HepG2 (cell line): ENCODE measurements around the gene ITCH. TPM values are rescaled to one million over a fixed set of nuclear protein-coding genes. Genes with fewer than 3 reads are reported as not detected.

Experiments
- ATAC-seq: fragments of 200-7000 bp; cut with Tn5 transposase; 3 replicates; pipeline ENCODE4 v1.9.1; 2020; ENCODE audit warnings: mild to moderate bottlenecking, moderate library complexity
- BruUV-seq: library from RNA; stranded (reverse); fragments of 400-500 nt; replicated peaks from 2 replicates; lab custom pipeline; 2021; lab: Mats Ljungman, UMichigan
- CTCF ChIA-PET: fragments of 300-600 bp; formaldehyde crosslinking; extraction: SDS; loops from one replicate; lab custom pipeline; 2021; ENCODE audit warnings: low total read pairs, inconsistent platforms, low intra/inter-chr PET ratio; lab: Yijun Ruan, JAX
- POLR2A ChIA-PET: fragments of 350-600 bp; sonication (Branson Sonifier 250); formaldehyde crosslinking; loops from one replicate; lab custom pipeline; 2020; ENCODE audit warnings: antibody characterized with exemption, inconsistent platforms; lab: Yijun Ruan, JAX
- DNase-seq: peaks from one replicate; pipeline ENCODE4 v3.0.0-alpha.2; 2015; ENCODE audit warnings: low spot score
- FAIRE-seq: peaks from 3 replicates; lab custom pipeline; 2011; peaks lifted over from hg19 to GRCh38; lab: Jason Lieb, UNC
- H2AFZ ChIP-seq: one replicate; pipeline ENCODE4 v1.6.1; 2011; ENCODE audit warnings: low read length, inconsistent platforms
- H3K27ac ChIP-seq: fragments of 300-600 bp; 3 replicates; pipeline ENCODE4 v1.8.0; 2011; ENCODE audit warnings: mixed run types, mild to moderate bottlenecking, mixed read lengths, low read length, inconsistent platforms; ENCODE audit not compliant: insufficient read depth; ENCODE audit errors: extremely low read length
- H3K27me3 ChIP-seq, 2 experiments: fragments of 200-600 bp in 1 of 2; 2 replicates in 1 of 2; 3 replicates in 1 of 2; pipeline versions ENCODE4 v1.6.0 to v1.8.0; 2011; ENCODE audit warnings: low read length in 2 of 2, mild to moderate bottlenecking in 2 of 2, moderate library complexity in 2 of 2, inconsistent platforms in 1 of 2; ENCODE audit not compliant: insufficient read depth in 2 of 2, control insufficient read depth in 1 of 2
- H3K36me3 ChIP-seq, 2 experiments: fragments of 200-600 bp in 1 of 2; replicated peaks in 1 of 2; 2 replicates in 1 of 2; 3 replicates in 1 of 2; pipeline versions ENCODE4 v1.5.1 to v1.8.0; 2011; ENCODE audit warnings: low read length in 2 of 2, inconsistent platforms in 1 of 2; ENCODE audit not compliant: insufficient read depth in 2 of 2, control insufficient read depth in 1 of 2
- H3K4me1 ChIP-seq: 2 replicates; pipeline ENCODE4 v1.5.1; 2012; ENCODE audit warnings: low read length, inconsistent platforms; ENCODE audit not compliant: insufficient read depth
- H3K4me2 ChIP-seq: 2 replicates; pipeline ENCODE4 v1.6.0; 2011; ENCODE audit warnings: low read depth, low read length, inconsistent platforms
- H3K4me3 ChIP-seq, 3 experiments: fragments of 200-600 bp in 1 of 3; sonication (generic), shearing (Covaris generic) in 1 of 3; replicated peaks in 1 of 3; 2 replicates each; pipeline ENCODE4 v1.5.1; 2011 to 2016; ENCODE audit warnings: low read length in 3 of 3, inconsistent platforms in 2 of 3, low read depth in 2 of 3, mild to moderate bottlenecking in 2 of 3, control low read depth in 1 of 3, mixed read lengths in 1 of 3; ENCODE audit not compliant: insufficient read depth in 1 of 3
- H3K79me2 ChIP-seq: one replicate; pipeline ENCODE4 v1.6.1; 2011; ENCODE audit warnings: low read length, inconsistent platforms; ENCODE audit not compliant: insufficient read depth
- H3K9ac ChIP-seq: 2 replicates; pipeline ENCODE4 v1.6.0; 2011; ENCODE audit warnings: mild to moderate bottlenecking, low read depth, low read length, inconsistent platforms; ENCODE audit not compliant: insufficient read depth
- H3K9me3 ChIP-seq: 2 replicates; pipeline ENCODE4 v1.5.1; 2012; ENCODE audit warnings: mild to moderate bottlenecking, low read length
- H4K20me1 ChIP-seq: 2 replicates; pipeline ENCODE4 v1.6.0; 2011; ENCODE audit warnings: inconsistent platforms, mild to moderate bottlenecking, low read length, moderate library complexity; ENCODE audit not compliant: insufficient read depth
- CEBPG ChIP-seq: IDR thresholded peaks from 2 replicates; pipeline ENCODE4 v1.6.1; 2016
- CREB3 ChIP-seq: sonication (generic); formaldehyde crosslinking; IDR thresholded peaks from 2 replicates; pipeline ENCODE4 v1.5.0; 2020; ENCODE audit warnings: missing genetic modification reagents
- DDIT3 ChIP-seq: sonication (generic); formaldehyde crosslinking; IDR thresholded peaks from 2 replicates; pipeline ENCODE4 v1.4.0; 2020; ENCODE audit warnings: mild to moderate bottlenecking, missing genetic modification reagents
- EZH2 ChIP-seq: conservative IDR thresholded peaks from 2 replicates; pipeline ENCODE4 v1.6.1; 2012; ENCODE audit warnings: mild to moderate bottlenecking, low read depth, low read length, moderate library complexity
- HMG20A ChIP-seq: IDR thresholded peaks from 2 replicates; pipeline ENCODE4 v1.6.1; 2016; ENCODE audit warnings: borderline replicate concordance
- HOXA7 ChIP-seq: sonication (generic); formaldehyde crosslinking; IDR thresholded peaks from 2 replicates; pipeline ENCODE4 v1.8.1; 2022; ENCODE audit warnings: mild to moderate bottlenecking, missing genetic modification reagents, moderate library complexity
- KLF11 ChIP-seq: IDR thresholded peaks from 2 replicates; pipeline ENCODE4 v1.6.1; 2016; ENCODE audit warnings: missing compliant biosample characterization
- NFAT5 ChIP-seq: sonication (generic); formaldehyde crosslinking; IDR thresholded peaks from 2 replicates; pipeline ENCODE4 v1.4.0; 2020; ENCODE audit warnings: missing genetic modification reagents
- RXRB ChIP-seq: IDR thresholded peaks from 2 replicates; pipeline ENCODE4 v1.6.1; 2016; ENCODE audit warnings: borderline replicate concordance, missing genetic modification reagents, missing compliant biosample characterization
- ZNF138 ChIP-seq: sonication (generic); formaldehyde crosslinking; IDR thresholded peaks from 2 replicates; pipeline ENCODE4 v1.5.0; 2020; ENCODE audit warnings: mild to moderate bottlenecking, low read depth, missing genetic modification reagents
- ZNF143 ChIP-seq: sonication (generic); formaldehyde crosslinking; IDR thresholded peaks from 2 replicates; pipeline ENCODE4 v1.4.0; 2020; ENCODE audit warnings: missing genetic modification reagents
- ZNF274 ChIP-seq: sonication (generic); formaldehyde crosslinking; IDR thresholded peaks from 2 replicates; pipeline ENCODE4 v1.5.1; 2020; ENCODE audit warnings: mild to moderate bottlenecking, missing genetic modification reagents
- ZNF605 ChIP-seq: sonication (generic); formaldehyde crosslinking; IDR thresholded peaks from 2 replicates; pipeline ENCODE4 v1.8.0; 2022; ENCODE audit warnings: mild to moderate bottlenecking, missing genetic modification reagents
- ZNF615 ChIP-seq: sonication (generic); formaldehyde crosslinking; IDR thresholded peaks from 2 replicates; pipeline ENCODE4 v1.5.0; 2020; ENCODE audit warnings: mild to moderate bottlenecking, missing genetic modification reagents, borderline replicate concordance
- WGBS: methylation state at CpG from one replicate; pipeline ENCODE4 v1.1.6; 2017; ENCODE audit warnings: low lambda C conversion rate; 5-methylcytosine and 5-hydroxymethylcytosine counted together
- in situ Hi-C: cut with HindIII; loops from 2 replicates; pipeline ENCODE4 v1.10.0; 2017; ENCODE audit warnings: low pct_unique_long_range_greater_than_20kb; ENCODE audit not compliant: extremely low pct_ligation_motif_present
- intact Hi-C: fragments of 100-400 bp; cut with micrococcal nuclease; formaldehyde crosslinking; loops from one replicate; pipeline ENCODE4 v1.10.0; 2022; ENCODE audit not compliant: unreplicated experiment
- polyA plus RNA-seq, 8 experiments: library from polyadenylated mRNA; depleted of rRNA in 3 of 8; stranded (reverse) in 7 of 8; unstranded in 1 of 8; fragments of >200 nt; fragmentation: Illumina TruSeq in 4 of 8; extraction: Trizol in 4 of 8; gene quantifications; 2 replicates each; pipeline versions ENCODE4 v1.2.1 to v1.2.3, GENCODE V29; 2011 to 2016; ENCODE audit warnings: low read depth in 4 of 8, missing spikeins in 1 of 8, mixed read lengths in 1 of 8; ENCODE audit not compliant: insufficient read depth in 1 of 8
- total RNA-seq, 5 experiments: library from RNA; depleted of rRNA; stranded (reverse); fragments of >200 nt; fragmentation: Illumina TruSeq; extraction: Trizol; gene quantifications; 2 replicates each; pipeline ENCODE4 v1.2.3, GENCODE V29; 2016; ENCODE audit warnings: low read depth in 1 of 5

Gene ITCH
- total and polyA plus RNA-seq, 2 of the 13 experiments (the other 11 are each of a cell fraction or from before 2014, with no cell fraction given): 20.5 to 112 TPM

GRCh38 chr20:34333786-34334185 lies 29.3 kb upstream of the ITCH start:
- POLR2A ChIA-PET: interaction anchor here (2.6 to 7.5 kb wide), 2 partner anchors 11 to 29 kb away, joined by 25 to 89 read pairs; partner anchors contain the start of gene ITCH
- TF ChIP-seq NFAT5: no peak
- TF ChIP-seq HOXA7 (CRISPR knock-in tag): no peak
- no peak for TF ChIP-seq ZNF615 (CRISPR knock-in tag)
- TF ChIP-seq RXRB (CRISPR knock-in tag): no peak
- TF ChIP-seq ZNF143 (CRISPR knock-in tag): no peak
- TF ChIP-seq ZNF138 (CRISPR knock-in tag): no peak
- no peak for TF ChIP-seq DDIT3 (CRISPR knock-in tag)
- 0 out of 2 replicates have a peak, but pooled peaks have one; percentile 34 for TF ChIP-seq ZNF605 (CRISPR knock-in tag)
- no peak for TF ChIP-seq HMG20A (CRISPR knock-in tag)
- no peak for TF ChIP-seq ZNF274
- TF ChIP-seq KLF11 (CRISPR knock-in tag): no peak
- TF ChIP-seq CEBPG (CRISPR knock-in tag): no peak
- TF ChIP-seq CREB3 (CRISPR knock-in tag): no peak
- TF ChIP-seq EZH2: no peak

More at GRCh38 chr20:34333786-34334185, 29.3 kb upstream of the ITCH start:
- Histone ChIP-seq H3K4me2 (no peak overlapping the region), H4K20me1 (no peaks in the 10 kb centered on the region), H3K27ac (no peak overlapping the region), H3K27me3 (no peaks in the 10 kb centered on the region), H3K4me1 (peaks cover 78% of the 10 kb centered on the region), H3K4me3 (no peak overlapping the region), H3K79me2 (no peaks in the 10 kb centered on the region), H3K9ac (no peak overlapping the region), H3K36me3 (no peaks in the 10 kb centered on the region), H2AFZ (no peak overlapping the region), H3K9me3 (no peaks in the 10 kb centered on the region)
- BruUV-seq: no TSS peak
- FAIRE-seq: no peak
- intact Hi-C loops: loop anchor here (5.0 kb wide), 1 partner anchor 74 kb away; no protein-coding TSS in a partner anchor
- CTCF ChIA-PET: no interaction called here
- DNase-seq: no peak
- in situ Hi-C loops: no loop called here
- 91% methylated on average over 4 of the region's 4 CpGs for WGBS
- no peak for ATAC-seq
